ENCODE results near the gene PRKCD.
"Not testable (repeated sequence)": the region's sequence is repeated elsewhere in the genome, so short reads cannot be mapped to it uniquely, and the experiment has no call there.

PRKCD gene

GRCh38 chr3:53149699-53150098, 11.3 kb upstream of the PRKCD start:
- Histone ChIP-seq H3K9me3 (ENCODE audit: low read depth, low read length) (no peaks in the 10 kb centered on the region), H3K4me3 (no peak overlapping the region), H3K27ac (no peak overlapping the region), H3K9ac (ENCODE audit: insufficient read length) (no peak overlapping the region), H3K36me3 (ENCODE audit: insufficient read depth, low read length) (no peaks in the 10 kb centered on the region)
- DNase-seq (ENCODE audit: low read depth, low spot score) = no peak
- TF ChIP-seq EZH2 (IDR thresholded peaks at IDR 0.05) (no peak), FOXP2 (optimal IDR thresholded peaks at IDR 0.05; ENCODE audit: control extremely low read depth, extremely low read length, insufficient read depth) (no peak), POLR2AphosphoS5 (IDR thresholded peaks at IDR 0.05; ENCODE audit: borderline replicate concordance, low read depth, low read length) (no peak)

GRCh38 chr3:53150247-53151085, 10.5 kb upstream of the PRKCD start:
- no peak overlapping the region for H3K4me3 ChIP-seq
- no peaks in the 10 kb centered on the region for H3K9me3 ChIP-seq (ENCODE audit: low read depth, low read length)
- no peaks in the 10 kb centered on the region for H3K36me3 ChIP-seq (ENCODE audit: insufficient read depth, low read length)
- TF ChIP-seq FOXP2 (optimal IDR thresholded peaks at IDR 0.05; ENCODE audit: control extremely low read depth, extremely low read length, insufficient read depth) (no peak), POLR2AphosphoS5 (IDR thresholded peaks at IDR 0.05; ENCODE audit: borderline replicate concordance, low read depth, low read length) (no peak)
- H3K27ac ChIP-seq = no peak overlapping the region
- no peak overlapping the region for H3K9ac ChIP-seq (ENCODE audit: insufficient read length)
- no peak for DNase-seq (ENCODE audit: low read depth, low spot score)

DNA sequence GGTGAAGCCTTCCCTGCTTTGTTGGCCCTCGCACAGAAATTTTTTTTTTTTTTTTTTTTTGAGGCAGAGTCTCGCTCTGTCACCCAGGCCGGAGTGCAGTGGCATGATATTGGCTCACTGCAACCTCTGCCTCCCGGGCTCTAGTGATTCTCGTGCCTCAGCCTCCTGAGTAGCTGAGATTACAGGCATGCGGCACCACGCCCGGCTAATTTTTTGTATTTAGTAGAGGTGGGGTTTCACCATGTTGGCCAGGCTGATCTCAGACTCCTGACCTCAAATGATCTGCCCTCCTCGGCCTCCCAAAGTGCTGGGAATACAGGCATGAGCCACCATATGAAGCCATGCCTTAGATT, 9.9 kb upstream of the PRKCD start:
- H3K27ac ChIP-seq; H3K9me3 ChIP-seq (ENCODE audit: low read depth, low read length); H3K36me3 ChIP-seq (ENCODE audit: insufficient read depth, low read length); H3K9ac ChIP-seq (ENCODE audit: insufficient read length); H3K4me3 ChIP-seq; DNase-seq (ENCODE audit: low read depth, low spot score): not testable (repeated sequence)

DNA sequence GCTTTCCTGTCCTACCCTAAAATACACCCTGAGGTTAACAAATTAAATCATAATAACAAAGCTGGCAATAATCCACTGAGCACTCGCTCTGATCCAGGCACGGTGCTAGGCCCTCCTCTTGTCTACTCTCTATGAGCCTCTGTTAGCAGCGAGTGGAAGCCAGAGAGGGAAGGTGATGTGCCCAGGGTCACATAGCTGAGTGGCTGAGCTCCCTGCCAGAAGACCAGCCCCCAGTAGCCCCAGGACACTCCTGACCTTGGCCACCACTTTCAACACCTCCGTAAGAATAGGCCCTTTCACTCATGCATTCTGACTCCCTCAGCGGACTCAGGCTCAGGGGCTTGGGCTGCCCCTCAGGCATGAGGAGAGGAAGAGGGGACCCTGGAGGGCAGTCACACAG, 9.5 kb upstream of the PRKCD start:
- DNase-seq (ENCODE audit: low read depth, low spot score) = no peak
- Histone ChIP-seq H3K4me3 (no peak overlapping the region), H3K27ac (no peak overlapping the region), H3K36me3 (ENCODE audit: insufficient read depth, low read length) (no peaks in the 10 kb centered on the region), H3K9me3 (ENCODE audit: low read depth, low read length) (no peaks in the 10 kb centered on the region), H3K9ac (ENCODE audit: insufficient read length) (no peak overlapping the region)
- no peak for TF ChIP-seq EZH2 (IDR thresholded peaks at IDR 0.05)
- TF ChIP-seq FOXP2 (optimal IDR thresholded peaks at IDR 0.05; ENCODE audit: control extremely low read depth, extremely low read length, insufficient read depth) = no peak
- no peak for TF ChIP-seq POLR2AphosphoS5 (IDR thresholded peaks at IDR 0.05; ENCODE audit: borderline replicate concordance, low read depth, low read length)

DNA sequence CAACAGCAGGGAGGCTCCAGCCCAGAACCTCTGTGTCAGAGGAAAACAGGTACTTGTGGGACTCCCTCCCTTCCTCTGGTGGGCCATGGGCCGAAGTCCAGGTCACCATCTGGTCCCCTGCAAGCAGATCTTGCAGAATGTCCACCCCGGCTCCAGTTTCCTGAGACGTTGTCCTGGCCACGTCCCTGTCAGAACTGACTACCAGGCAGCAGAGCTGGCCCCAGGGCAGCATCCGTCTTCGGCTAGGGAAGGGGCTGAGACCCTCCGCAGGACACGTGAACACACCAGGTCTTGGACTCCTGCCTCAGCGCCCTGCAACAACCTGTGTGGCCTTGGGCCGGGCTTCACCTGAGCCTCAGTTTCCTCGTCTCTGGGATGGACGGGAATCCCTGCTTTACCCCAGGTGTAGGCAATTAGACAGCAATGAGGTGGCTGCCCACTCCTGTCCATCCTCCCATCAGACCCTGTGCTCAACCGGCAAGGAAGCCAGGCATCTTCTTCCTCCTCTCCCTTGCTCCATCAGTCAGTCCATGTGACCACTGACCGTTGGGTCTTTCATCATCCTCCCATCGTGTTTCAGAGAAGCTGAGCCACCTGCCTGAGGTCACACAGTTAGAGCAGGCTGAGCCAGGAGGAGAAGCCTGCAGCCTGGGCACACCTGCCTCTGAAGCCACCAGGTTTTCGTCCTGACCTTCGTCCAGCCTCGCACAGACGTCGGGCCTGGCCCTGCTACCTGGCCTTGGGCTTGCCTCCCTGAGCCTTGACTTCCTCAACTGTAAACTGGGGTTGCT, 8.9 kb upstream of the PRKCD start:
- no peaks in the 10 kb centered on the region for H3K9me3 ChIP-seq (ENCODE audit: low read depth, low read length)
- H3K4me3 ChIP-seq = no peak overlapping the region
- no peak overlapping the region for H3K27ac ChIP-seq
- TF ChIP-seq FOXP2 (optimal IDR thresholded peaks at IDR 0.05; ENCODE audit: control extremely low read depth, extremely low read length, insufficient read depth) = no peak
- TF ChIP-seq EZH2 (IDR thresholded peaks at IDR 0.05) = no peak
- no peak for TF ChIP-seq POLR2AphosphoS5 (IDR thresholded peaks at IDR 0.05; ENCODE audit: borderline replicate concordance, low read depth, low read length)
- no peak overlapping the region for H3K9ac ChIP-seq (ENCODE audit: insufficient read length)
- no peak for DNase-seq (ENCODE audit: low read depth, low spot score)
- no peaks in the 10 kb centered on the region for H3K36me3 ChIP-seq (ENCODE audit: insufficient read depth, low read length)

DNA sequence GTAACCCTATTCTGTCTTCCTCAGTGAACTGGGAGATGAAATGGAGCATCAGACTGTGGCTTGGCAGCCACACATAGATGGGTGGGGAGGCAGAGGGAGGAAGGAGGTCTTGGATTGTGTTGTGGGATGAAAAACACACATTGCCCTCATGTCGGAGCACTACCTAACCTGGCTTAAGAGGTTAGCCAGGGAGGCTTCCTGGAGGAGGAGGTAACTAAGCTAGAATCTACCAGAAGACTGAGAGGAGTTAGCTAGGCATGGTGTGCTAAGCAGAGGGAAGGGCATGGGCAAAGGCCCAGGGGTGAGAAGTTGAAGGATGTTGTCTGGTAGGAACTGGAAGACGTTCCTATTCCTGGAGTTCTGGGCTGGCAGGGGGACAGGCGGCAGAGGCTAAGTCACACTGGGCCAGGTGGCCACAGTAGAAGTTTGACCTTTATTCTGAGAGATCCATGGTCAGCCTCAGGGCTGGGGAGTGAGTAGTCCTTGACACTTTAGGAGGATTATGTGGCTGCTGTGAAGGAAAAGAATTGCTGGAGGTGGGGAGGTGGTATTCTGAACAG, 7.7 kb upstream of the PRKCD start:
- no peak for TF ChIP-seq POLR2AphosphoS5 (IDR thresholded peaks at IDR 0.05; ENCODE audit: borderline replicate concordance, low read depth, low read length)
- Histone ChIP-seq H3K4me3 (no peak overlapping the region), H3K9me3 (ENCODE audit: low read depth, low read length) (no peaks in the 10 kb centered on the region), H3K36me3 (ENCODE audit: insufficient read depth, low read length) (no peaks in the 10 kb centered on the region), H3K9ac (ENCODE audit: insufficient read length) (no peak overlapping the region), H3K27ac (no peak overlapping the region)
- DNase-seq (ENCODE audit: low read depth, low spot score) = no peak

- Histone ChIP-seq H3K9ac (ENCODE audit: insufficient read length) (no peak overlapping the region), H3K27ac (no peak overlapping the region), H3K36me3 (ENCODE audit: insufficient read depth, low read length) (no peaks in the 10 kb centered on the region), H3K4me3 (no peak overlapping the region), H3K9me3 (ENCODE audit: low read depth, low read length) (no peaks in the 10 kb centered on the region)
- no peak for DNase-seq (ENCODE audit: low read depth, low spot score)
- TF ChIP-seq EZH2 (IDR thresholded peaks at IDR 0.05) = no peak
- TF ChIP-seq POLR2AphosphoS5 (IDR thresholded peaks at IDR 0.05; ENCODE audit: borderline replicate concordance, low read depth, low read length) = no peak
Observed at GRCh38 chr3:53153980-53154379, 7.0 kb upstream of the PRKCD start.

GRCh38 chr3:53154881-53155285, 6.1 kb upstream of the PRKCD start:
- Histone ChIP-seq H3K4me3 (no peak overlapping the region), H3K9me3 (ENCODE audit: low read depth, low read length) (no peaks in the 10 kb centered on the region), H3K36me3 (ENCODE audit: insufficient read depth, low read length) (no peaks in the 10 kb centered on the region), H3K9ac (ENCODE audit: insufficient read length) (no peak overlapping the region), H3K27ac (no peak overlapping the region)
- TF ChIP-seq FOXP2 (optimal IDR thresholded peaks at IDR 0.05; ENCODE audit: control extremely low read depth, extremely low read length, insufficient read depth) (no peak), EZH2 (IDR thresholded peaks at IDR 0.05) (no peak), POLR2AphosphoS5 (IDR thresholded peaks at IDR 0.05; ENCODE audit: borderline replicate concordance, low read depth, low read length) (no peak)
- no peak for DNase-seq (ENCODE audit: low read depth, low spot score)

Data from SK-N-MC (cell line).